Measurements from ENCODE around the gene RAB33B.

DNA sequence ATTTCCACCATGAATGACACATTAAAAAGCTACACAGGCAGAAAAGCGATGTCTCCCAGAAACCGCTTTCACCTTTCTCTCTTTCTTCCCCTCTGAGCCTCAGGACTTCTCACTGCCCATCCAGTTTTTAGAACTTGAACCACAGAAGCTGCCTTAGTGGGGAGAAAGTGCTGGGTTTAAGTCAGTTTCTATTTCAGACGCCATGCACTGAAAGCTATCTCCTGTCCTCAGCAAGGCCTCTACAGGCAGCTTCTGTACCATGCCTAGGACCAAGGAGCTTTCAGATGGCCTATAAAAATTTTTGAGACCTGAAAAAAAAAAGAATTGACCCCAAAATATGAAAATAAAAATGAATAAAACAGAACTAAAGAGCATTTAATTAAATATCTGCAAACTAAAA lies 34.5 kb downstream of the RAB33B start:
- TF ChIP-seq, protein P1, sequence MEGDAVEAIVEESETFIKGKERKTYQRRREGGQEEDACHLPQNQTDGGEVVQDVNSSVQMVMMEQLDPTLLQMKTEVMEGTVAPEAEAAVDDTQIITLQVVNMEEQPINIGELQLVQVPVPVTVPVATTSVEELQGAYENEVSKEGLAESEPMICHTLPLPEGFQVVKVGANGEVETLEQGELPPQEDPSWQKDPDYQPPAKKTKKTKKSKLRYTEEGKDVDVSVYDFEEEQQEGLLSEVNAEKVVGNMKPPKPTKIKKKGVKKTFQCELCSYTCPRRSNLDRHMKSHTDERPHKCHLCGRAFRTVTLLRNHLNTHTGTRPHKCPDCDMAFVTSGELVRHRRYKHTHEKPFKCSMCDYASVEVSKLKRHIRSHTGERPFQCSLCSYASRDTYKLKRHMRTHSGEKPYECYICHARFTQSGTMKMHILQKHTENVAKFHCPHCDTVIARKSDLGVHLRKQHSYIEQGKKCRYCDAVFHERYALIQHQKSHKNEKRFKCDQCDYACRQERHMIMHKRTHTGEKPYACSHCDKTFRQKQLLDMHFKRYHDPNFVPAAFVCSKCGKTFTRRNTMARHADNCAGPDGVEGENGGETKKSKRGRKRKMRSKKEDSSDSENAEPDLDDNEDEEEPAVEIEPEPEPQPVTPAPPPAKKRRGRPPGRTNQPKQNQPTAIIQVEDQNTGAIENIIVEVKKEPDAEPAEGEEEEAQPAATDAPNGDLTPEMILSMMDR (conservative IDR thresholded peaks at IDR 0.05; ENCODE audit: low read length): no peak
- no peak for TF ChIP-seq EZH2phosphoT487 (IDR thresholded peaks at IDR 0.05; ENCODE audit: borderline replicate concordance)

Measured in Loucy (cell line).